HFF-Myc (cell line): Measurements from ENCODE around the gene RETREG1.

Experiments
- DNase-seq: peaks from one replicate; pipeline ENCODE4 v3.0.0-alpha.2; 2011; ENCODE audit warnings: low read depth; ENCODE audit errors: extremely low read depth
- H3K4me3 ChIP-seq: replicated peaks from 2 replicates; pipeline ENCODE4 v1.5.1; 2011; ENCODE audit warnings: low read depth, mild to moderate bottlenecking, control low read depth, low read length
- CTCF ChIP-seq: IDR thresholded peaks from 2 replicates; pipeline ENCODE4 v1.5.1; 2012; ENCODE audit warnings: mild to moderate bottlenecking, low read depth, low read length, control low read depth; ENCODE audit errors: missing control alignments

Gene RETREG1

DNA sequence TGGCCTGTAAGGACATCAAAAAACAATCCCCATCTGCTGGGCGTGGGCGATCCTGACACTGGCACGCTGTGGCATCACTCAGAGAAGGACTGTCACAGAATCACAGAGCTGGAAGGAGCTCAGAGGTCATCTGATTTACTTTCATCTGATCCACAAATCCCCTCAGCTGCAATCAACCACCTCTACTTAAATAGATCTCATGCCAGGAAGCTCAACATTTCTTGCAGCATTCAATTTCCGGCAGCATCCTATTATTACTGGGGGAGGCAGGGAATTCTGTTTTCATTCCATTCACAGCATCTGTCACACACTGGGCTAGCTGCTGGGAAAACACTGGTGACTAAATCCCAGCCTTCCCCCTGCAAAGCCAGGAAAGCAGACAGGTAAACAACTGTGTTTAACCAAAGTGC lies 38.3 kb downstream of the RETREG1 start:
- DNase-seq, result no peak
- TF ChIP-seq CTCF, result no peak
- no peak overlapping the region for H3K4me3 ChIP-seq

DNA sequence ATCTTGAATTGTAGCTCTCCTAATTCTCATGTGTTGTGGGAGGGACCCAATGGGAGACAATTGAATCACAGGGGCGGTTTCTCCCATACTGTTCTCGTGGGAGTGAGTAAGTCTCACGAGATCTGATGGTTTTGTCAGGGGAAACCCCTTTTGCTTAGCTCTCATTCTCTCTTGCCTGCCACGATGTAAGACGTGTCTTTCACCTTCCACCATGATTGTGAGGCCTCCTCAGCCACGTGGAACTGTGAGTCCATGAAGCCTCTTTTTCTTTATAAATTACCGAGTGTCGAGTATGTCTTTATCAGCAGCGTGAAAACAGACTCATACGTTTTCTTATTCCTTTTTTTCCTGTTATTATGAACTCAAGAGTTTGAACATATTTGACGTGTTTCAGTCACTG lies 39.1 kb downstream of the RETREG1 start:
- no peak for DNase-seq
- no peak overlapping the region for H3K4me3 ChIP-seq
- no peak for TF ChIP-seq CTCF

- H3K4me3 ChIP-seq, result no peak overlapping the region
- no peak for TF ChIP-seq CTCF
- DNase-seq, result no peak
Measured at GRCh38 chr5:16574789-16575721, 41.7 kb downstream of the RETREG1 start.

DNA sequence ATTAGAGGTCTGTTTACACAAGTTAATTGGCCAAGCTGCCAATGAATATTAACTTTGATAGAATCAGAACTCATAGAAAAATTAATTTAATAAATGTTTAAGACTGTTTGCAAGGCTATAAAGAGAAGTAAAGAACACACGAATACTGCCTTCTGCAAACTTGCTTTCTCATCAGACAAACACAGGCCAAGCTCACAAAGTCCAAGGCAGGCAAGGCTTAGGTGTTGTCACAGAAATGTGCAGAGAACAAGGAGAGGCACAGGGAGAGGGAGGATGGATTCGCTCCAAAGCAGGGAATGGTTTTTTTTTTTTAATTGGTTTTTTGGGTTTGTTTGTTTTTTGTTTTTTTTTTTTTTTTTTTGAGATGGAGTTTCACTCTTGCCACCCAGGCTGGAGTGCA lies 43.4 kb downstream of the RETREG1 start:
- no peak for TF ChIP-seq CTCF
- DNase-seq, result no peak
- H3K4me3 ChIP-seq, result no peak overlapping the region

- TF ChIP-seq CTCF, result no peak
- no peak for DNase-seq
- H3K4me3 ChIP-seq, result no peak overlapping the region
Measured at GRCh38 chr5:16572289-16573015, 44.3 kb downstream of the RETREG1 start.

DNA sequence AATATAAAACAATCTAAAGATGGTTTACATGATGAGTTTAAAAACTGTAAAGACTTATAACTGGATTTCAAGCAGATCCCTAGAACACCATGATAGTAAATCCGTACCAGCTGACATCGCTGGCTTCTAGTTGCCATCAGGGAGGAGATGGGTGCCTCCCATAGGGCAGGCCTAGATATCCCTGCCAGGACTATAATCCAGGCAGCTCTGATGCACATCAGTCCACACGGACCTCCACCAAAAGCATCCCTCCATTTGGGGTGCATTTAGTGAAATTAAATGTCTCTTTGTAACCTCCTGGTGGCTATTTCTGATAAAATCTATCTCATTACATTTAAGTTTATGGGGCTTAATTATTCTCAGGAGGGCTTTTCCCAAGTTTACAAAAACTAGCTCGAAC lies 45.8 kb downstream of the RETREG1 start:
- no peak for TF ChIP-seq CTCF
- H3K4me3 ChIP-seq, result no peak overlapping the region
- no peak for DNase-seq
